Activated CD8-positive, alpha-beta memory T cell treated with anti-CD3 and anti-CD28 coated beads, Interleukin-2, amount 50 U/mL, for 48 hours (primary cell): Measurements from ENCODE around the gene GPI.

Experiments used
- DNase-seq: peaks from one replicate; pipeline ENCODE4 v3.0.0-alpha.2; 2020

GPI gene

GRCh38 chr19:34405892-34406660 lies 41.1 kb downstream of the GPI start:
- no peak for DNase-seq

- no peak for DNase-seq
Measured at GRCh38 chr19:34408411-34408810, 43.4 kb downstream of the GPI start.

GRCh38 chr19:34409189-34410164 lies 44.5 kb downstream of the GPI start:
- no peak for DNase-seq

GRCh38 chr19:34411216-34411615 lies 46.2 kb downstream of the GPI start:
- no peak for DNase-seq

- no peak for DNase-seq
Measured at GRCh38 chr19:34416021-34416545, 51.1 kb downstream of the GPI start.

GRCh38 chr19:34418300-34418699 lies 53.3 kb downstream of the GPI start:
- peak; percentile 6 for DNase-seq

GRCh38 chr19:34426096-34426661 lies 61.2 kb downstream of the GPI start:
- DNase-seq, result no peak

- DNase-seq, result no peak
Measured at GRCh38 chr19:34428549-34429285, 63.7 kb downstream of the GPI start.

- DNase-seq, result no peak
Measured at GRCh38 chr19:34429553-34429952, 64.6 kb downstream of the GPI start.

- DNase-seq, result no peak
Measured at GRCh38 chr19:34430738-34431625, 66.0 kb downstream of the GPI start.

- no peak for DNase-seq
Measured at GRCh38 chr19:34431681-34432402, 66.8 kb downstream of the GPI start.

- no peak for DNase-seq
Measured at GRCh38 chr19:34432797-34433196, 67.8 kb downstream of the GPI start.

GRCh38 chr19:34436716-34437115 lies 71.7 kb downstream of the GPI start:
- DNase-seq, result no peak

- no peak for DNase-seq
Measured at GRCh38 chr19:34448191-34448590, 83.2 kb downstream of the GPI start.
